ENCODE results near the gene THRB.

The THRB gene

GRCh38 chr3:24494618-24495325, at the start of gene THRB:
Gene THRB (minus strand): TSS chr3:24494850.
- peak; percentile 55 for DNase-seq (ENCODE audit: low spot score)

GRCh38 chr3:24541935-24542334, 47.3 kb upstream of the THRB start:
- DNase-seq (ENCODE audit: low spot score), result no peak

- DNase-seq (ENCODE audit: low spot score), result no peak
These were observed 46.2 kb upstream of the THRB start for GRCh38 chr3:24540821-24541220.

GRCh38 chr3:24539699-24540098, 45.0 kb upstream of the THRB start:
- DNase-seq (ENCODE audit: low spot score), result no peak

- no peak for DNase-seq (ENCODE audit: low spot score)
These were observed 44.2 kb upstream of the THRB start for GRCh38 chr3:24538891-24539290.

- no peak for DNase-seq (ENCODE audit: low spot score)
These were observed 39.0 kb upstream of the THRB start for GRCh38 chr3:24533561-24534193.

- DNase-seq (ENCODE audit: low spot score), result no peak
These were observed 35.8 kb upstream of the THRB start for GRCh38 chr3:24530471-24530870.

GRCh38 chr3:24529210-24529609, 34.6 kb upstream of the THRB start:
- no peak for DNase-seq (ENCODE audit: low spot score)

- no peak for DNase-seq (ENCODE audit: low spot score)
These were observed 32.1 kb upstream of the THRB start for GRCh38 chr3:24526640-24527212.

- no peak for DNase-seq (ENCODE audit: low spot score)
These were observed 30.9 kb upstream of the THRB start for GRCh38 chr3:24525557-24525956.

GRCh38 chr3:24525022-24525421, 30.4 kb upstream of the THRB start:
- no peak for DNase-seq (ENCODE audit: low spot score)

- DNase-seq (ENCODE audit: low spot score), result no peak
These were observed 29.5 kb upstream of the THRB start for GRCh38 chr3:24523988-24524727.

GRCh38 chr3:24523215-24523614, 28.6 kb upstream of the THRB start:
- no peak for DNase-seq (ENCODE audit: low spot score)

- DNase-seq (ENCODE audit: low spot score), result no peak
These were observed 27.5 kb upstream of the THRB start for GRCh38 chr3:24522146-24522579.

GRCh38 chr3:24521420-24522145, 26.9 kb upstream of the THRB start:
- peak; percentile 47 for DNase-seq (ENCODE audit: low spot score)

- DNase-seq (ENCODE audit: low spot score), result no peak
These were observed 26.3 kb upstream of the THRB start for GRCh38 chr3:24520976-24521419.

- DNase-seq (ENCODE audit: low spot score), result no peak
These were observed 25.4 kb upstream of the THRB start for GRCh38 chr3:24520101-24520495.

GRCh38 chr3:24519368-24520100, 24.9 kb upstream of the THRB start:
- DNase-seq (ENCODE audit: low spot score), result no peak

GRCh38 chr3:24518990-24519367, 24.3 kb upstream of the THRB start:
- no peak for DNase-seq (ENCODE audit: low spot score)

GRCh38 chr3:24514119-24514518, 19.5 kb upstream of the THRB start:
- no peak for DNase-seq (ENCODE audit: low spot score)

- DNase-seq (ENCODE audit: low spot score), result no peak
These were observed 18.8 kb upstream of the THRB start for GRCh38 chr3:24513463-24513862.

All from globus pallidus (tissue), 1 donor.